Measurements from ENCODE around the gene ASCC3. TPM values are rescaled to one million over a fixed set of nuclear protein-coding genes. Genes with fewer than 3 reads are reported as not detected.

Gene ASCC3
- total RNA-seq, 2 experiments from 2014 or later, result 55.9 to 58.4 TPM

- no peak overlapping the region for H3K4me3 Mint-ChIP-seq
- no peak for DNase-seq
- intact Hi-C loops (cut with micrococcal nuclease), result no loop called here
- no peaks in the 10 kb centered on the region for H3K27me3 Mint-ChIP-seq (ENCODE audit: low read depth)
- peaks cover 8% of the 10 kb centered on the region for H3K9me3 Mint-ChIP-seq
- no peaks in the 10 kb centered on the region for H3K4me1 Mint-ChIP-seq (ENCODE audit: low read depth)
- peaks cover 40% of the 10 kb centered on the region for H3K36me3 Mint-ChIP-seq (ENCODE audit: low read depth)
- no peak overlapping the region for H3K27ac Mint-ChIP-seq
- CTCF ChIA-PET, result no interaction called here
Observed at GRCh38 chr6:100618351-100618671, 262.8 kb downstream of the ASCC3 start.

- Mint-ChIP-seq H3K4me3 (no peak overlapping the region), H3K27ac (no peak overlapping the region), H3K9me3 (peaks cover 8% of the 10 kb centered on the region), H3K4me1 (ENCODE audit: low read depth) (no peaks in the 10 kb centered on the region), H3K27me3 (ENCODE audit: low read depth) (no peaks in the 10 kb centered on the region), H3K36me3 (ENCODE audit: low read depth) (peaks cover 38% of the 10 kb centered on the region)
- CTCF ChIA-PET, result no interaction called here
- intact Hi-C loops (cut with micrococcal nuclease), result no loop called here
- no peak for DNase-seq
Observed at GRCh38 chr6:100617633-100618350, 263.3 kb downstream of the ASCC3 start.

GRCh38 chr6:100614933-100615332 is 266.2 kb downstream of the ASCC3 start:
- Mint-ChIP-seq H3K27me3 (ENCODE audit: low read depth) (no peaks in the 10 kb centered on the region), H3K9me3 (no peaks in the 10 kb centered on the region), H3K36me3 (ENCODE audit: low read depth) (peaks cover 21% of the 10 kb centered on the region), H3K4me3 (no peak overlapping the region), H3K4me1 (ENCODE audit: low read depth) (no peaks in the 10 kb centered on the region), H3K27ac (no peak overlapping the region)
- intact Hi-C loops (cut with micrococcal nuclease), result no loop called here
- no peak for DNase-seq
- CTCF ChIA-PET, result no interaction called here

GRCh38 chr6:100614386-100614785 is 266.7 kb downstream of the ASCC3 start:
- intact Hi-C loops (cut with micrococcal nuclease), result no loop called here
- Mint-ChIP-seq H3K4me3 (no peak overlapping the region), H3K27me3 (ENCODE audit: low read depth) (no peaks in the 10 kb centered on the region), H3K4me1 (ENCODE audit: low read depth) (no peaks in the 10 kb centered on the region), H3K27ac (no peak overlapping the region), H3K36me3 (ENCODE audit: low read depth) (peaks cover 21% of the 10 kb centered on the region), H3K9me3 (no peaks in the 10 kb centered on the region)
- DNase-seq, result no peak
- CTCF ChIA-PET, result no interaction called here

- intact Hi-C loops (cut with micrococcal nuclease), result no loop called here
- Mint-ChIP-seq H3K27me3 (ENCODE audit: low read depth) (no peaks in the 10 kb centered on the region), H3K27ac (no peak overlapping the region), H3K4me1 (ENCODE audit: low read depth) (no peaks in the 10 kb centered on the region), H3K4me3 (no peak overlapping the region), H3K9me3 (no peaks in the 10 kb centered on the region), H3K36me3 (ENCODE audit: low read depth) (peaks cover 19% of the 10 kb centered on the region)
- CTCF ChIA-PET, result no interaction called here
- DNase-seq, result no peak
Observed at GRCh38 chr6:100613656-100614055, 267.5 kb downstream of the ASCC3 start.

GRCh38 chr6:100612094-100612493 is 269.0 kb downstream of the ASCC3 start:
- no peak for DNase-seq
- CTCF ChIA-PET, result no interaction called here
- intact Hi-C loops (cut with micrococcal nuclease), result no loop called here
- Mint-ChIP-seq H3K27ac (no peak overlapping the region), H3K27me3 (ENCODE audit: low read depth) (no peaks in the 10 kb centered on the region), H3K4me1 (ENCODE audit: low read depth) (no peaks in the 10 kb centered on the region), H3K9me3 (no peaks in the 10 kb centered on the region), H3K4me3 (no peak overlapping the region), H3K36me3 (ENCODE audit: low read depth) (peaks cover 10% of the 10 kb centered on the region)

- Mint-ChIP-seq H3K27ac (no peak overlapping the region), H3K4me1 (ENCODE audit: low read depth) (no peaks in the 10 kb centered on the region), H3K36me3 (ENCODE audit: low read depth) (peaks cover 53% of the 10 kb centered on the region), H3K27me3 (ENCODE audit: low read depth) (no peaks in the 10 kb centered on the region), H3K4me3 (no peak overlapping the region), H3K9me3 (no peaks in the 10 kb centered on the region)
- no peak for DNase-seq
- CTCF ChIA-PET, result no interaction called here
- intact Hi-C loops (cut with micrococcal nuclease), result no loop called here
Observed at GRCh38 chr6:100599088-100599770, 281.9 kb downstream of the ASCC3 start.

GRCh38 chr6:100595456-100595855 is 285.7 kb downstream of the ASCC3 start:
- peaks cover 39% of the 10 kb centered on the region for H3K36me3 Mint-ChIP-seq (ENCODE audit: low read depth)
- no peak overlapping the region for H3K27ac Mint-ChIP-seq
- no peak for DNase-seq
- H3K9me3 Mint-ChIP-seq, result no peaks in the 10 kb centered on the region
- CTCF ChIA-PET, result interaction anchor here (0.6 kb wide), 1 partner anchor 289 kb away, joined by 3 read pairs; no protein-coding TSS in a partner anchor
- no peaks in the 10 kb centered on the region for H3K27me3 Mint-ChIP-seq (ENCODE audit: low read depth)
- peaks cover 2% of the 10 kb centered on the region for H3K4me1 Mint-ChIP-seq (ENCODE audit: low read depth)
- no peak overlapping the region for H3K4me3 Mint-ChIP-seq
- intact Hi-C loops (cut with micrococcal nuclease), result no loop called here

GRCh38 chr6:100593522-100593921 is 287.6 kb downstream of the ASCC3 start:
- CTCF ChIA-PET, result no interaction called here
- DNase-seq, result no peak
- H3K27ac Mint-ChIP-seq, result no peak overlapping the region
- H3K9me3 Mint-ChIP-seq, result no peaks in the 10 kb centered on the region
- peaks cover 36% of the 10 kb centered on the region for H3K36me3 Mint-ChIP-seq (ENCODE audit: low read depth)
- H3K4me3 Mint-ChIP-seq, result no peak overlapping the region
- intact Hi-C loops (cut with micrococcal nuclease), result no loop called here
- H3K27me3 Mint-ChIP-seq (ENCODE audit: low read depth), result no peaks in the 10 kb centered on the region
- H3K4me1 Mint-ChIP-seq (ENCODE audit: low read depth), result peaks cover 2% of the 10 kb centered on the region

GRCh38 chr6:100592929-100593328 is 288.2 kb downstream of the ASCC3 start:
- Mint-ChIP-seq H3K27ac (no peak overlapping the region), H3K4me1 (ENCODE audit: low read depth) (peaks cover 2% of the 10 kb centered on the region), H3K27me3 (ENCODE audit: low read depth) (no peaks in the 10 kb centered on the region), H3K36me3 (ENCODE audit: low read depth) (peaks cover 33% of the 10 kb centered on the region), H3K4me3 (no peak overlapping the region), H3K9me3 (no peaks in the 10 kb centered on the region)
- CTCF ChIA-PET, result no interaction called here
- no peak for DNase-seq
- intact Hi-C loops (cut with micrococcal nuclease), result no loop called here

GRCh38 chr6:100577425-100577824 is 303.7 kb downstream of the ASCC3 start:
- CTCF ChIA-PET, result no interaction called here
- DNase-seq, result no peak
- Mint-ChIP-seq H3K4me3 (no peak overlapping the region), H3K36me3 (ENCODE audit: low read depth) (peaks cover 23% of the 10 kb centered on the region), H3K9me3 (peaks cover 3% of the 10 kb centered on the region), H3K27ac (no peak overlapping the region), H3K4me1 (ENCODE audit: low read depth) (no peaks in the 10 kb centered on the region), H3K27me3 (ENCODE audit: low read depth) (no peaks in the 10 kb centered on the region)
- intact Hi-C loops (cut with micrococcal nuclease), result no loop called here

GRCh38 chr6:100575921-100576320 is 305.2 kb downstream of the ASCC3 start:
- intact Hi-C loops (cut with micrococcal nuclease), result no loop called here
- CTCF ChIA-PET, result no interaction called here
- Mint-ChIP-seq H3K4me3 (no peak overlapping the region), H3K36me3 (ENCODE audit: low read depth) (peaks cover 33% of the 10 kb centered on the region), H3K4me1 (ENCODE audit: low read depth) (no peaks in the 10 kb centered on the region), H3K9me3 (peaks cover 3% of the 10 kb centered on the region), H3K27ac (no peak overlapping the region), H3K27me3 (ENCODE audit: low read depth) (no peaks in the 10 kb centered on the region)
- DNase-seq, result no peak

GRCh38 chr6:100574836-100575235 is 306.3 kb downstream of the ASCC3 start:
- Mint-ChIP-seq H3K4me1 (ENCODE audit: low read depth) (no peaks in the 10 kb centered on the region), H3K27ac (no peak overlapping the region), H3K27me3 (ENCODE audit: low read depth) (no peaks in the 10 kb centered on the region), H3K36me3 (ENCODE audit: low read depth) (peaks cover 44% of the 10 kb centered on the region), H3K4me3 (no peak overlapping the region), H3K9me3 (peaks cover 8% of the 10 kb centered on the region)
- intact Hi-C loops (cut with micrococcal nuclease), result no loop called here
- no peak for DNase-seq
- CTCF ChIA-PET, result interaction anchor here (1.1 kb wide), 1 partner anchor 467 kb away, joined by 4 read pairs; no protein-coding TSS in a partner anchor

Measured in activated naive CD4-positive, alpha-beta T cell treated with anti-CD3 and anti-CD28 coated beads for 36 hours (primary cell).